Stomach (tissue), 4 donors: ENCODE measurements around the gene OPCML.

Experiments
- EP300 ChIP-seq: sonication (generic); formaldehyde crosslinking; IDR thresholded peaks from one replicate; pipeline ENCODE4 v1.6.1; 2017; ENCODE audit warnings: antibody characterized with exemption
- POLR2A ChIP-seq, 4 donors: fragments of 450-650 bp; IDR thresholded peaks; one replicate each; pipeline ENCODE4 v1.6.1; 2016; ENCODE audit warnings: antibody characterized with exemption in 4 of 4, control low read depth in 2 of 4, mild to moderate bottlenecking in 1 of 4, moderate library complexity in 1 of 4
- POLR2AphosphoS5 ChIP-seq, 3 donors: sonication (generic); formaldehyde crosslinking; IDR thresholded peaks; one replicate each; pipeline ENCODE4 v1.6.1; 2016; ENCODE audit warnings: antibody characterized with exemption in 3 of 3
- TF ChIP-seq, protein P1 (sequence below), 7 experiments: fragments of 450-650 bp in 4 of 7; fragments of 200-600 bp in 3 of 7; sonication (generic) in 3 of 7; IDR thresholded peaks; one replicate each; pipeline ENCODE4 v1.5.1; 2016 to 2019; ENCODE audit warnings: antibody characterized with exemption in 7 of 7, control low read depth in 2 of 7, mild to moderate bottlenecking in 1 of 7

GRCh38 chr11:133303262-133303661 lies 229.0 kb downstream of the OPCML start:
- TF ChIP-seq, protein P1, sequence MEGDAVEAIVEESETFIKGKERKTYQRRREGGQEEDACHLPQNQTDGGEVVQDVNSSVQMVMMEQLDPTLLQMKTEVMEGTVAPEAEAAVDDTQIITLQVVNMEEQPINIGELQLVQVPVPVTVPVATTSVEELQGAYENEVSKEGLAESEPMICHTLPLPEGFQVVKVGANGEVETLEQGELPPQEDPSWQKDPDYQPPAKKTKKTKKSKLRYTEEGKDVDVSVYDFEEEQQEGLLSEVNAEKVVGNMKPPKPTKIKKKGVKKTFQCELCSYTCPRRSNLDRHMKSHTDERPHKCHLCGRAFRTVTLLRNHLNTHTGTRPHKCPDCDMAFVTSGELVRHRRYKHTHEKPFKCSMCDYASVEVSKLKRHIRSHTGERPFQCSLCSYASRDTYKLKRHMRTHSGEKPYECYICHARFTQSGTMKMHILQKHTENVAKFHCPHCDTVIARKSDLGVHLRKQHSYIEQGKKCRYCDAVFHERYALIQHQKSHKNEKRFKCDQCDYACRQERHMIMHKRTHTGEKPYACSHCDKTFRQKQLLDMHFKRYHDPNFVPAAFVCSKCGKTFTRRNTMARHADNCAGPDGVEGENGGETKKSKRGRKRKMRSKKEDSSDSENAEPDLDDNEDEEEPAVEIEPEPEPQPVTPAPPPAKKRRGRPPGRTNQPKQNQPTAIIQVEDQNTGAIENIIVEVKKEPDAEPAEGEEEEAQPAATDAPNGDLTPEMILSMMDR (IDR thresholded peaks at IDR 0.05), result no peak
- TF ChIP-seq POLR2A (IDR thresholded peaks at IDR 0.05) (no peak), POLR2AphosphoS5 (IDR thresholded peaks at IDR 0.05) (no peak), EP300 (no peak)
